Caco-2 (cell line): ENCODE data around the gene MRE11. TPM values are rescaled to one million over a fixed set of nuclear protein-coding genes. Genes with fewer than 3 reads are reported as not detected.

ENCODE experiments used
- BruUV-seq: library from RNA; stranded (reverse); fragments of 400-500 nt; replicated peaks from 2 replicates; lab custom pipeline; 2021; lab: Mats Ljungman, UMichigan
- CTCF ChIA-PET: fragments of 300-600 bp; sonication (Branson Sonifier 250); formaldehyde crosslinking; loops from one replicate; lab custom pipeline; 2022; ENCODE audit warnings: antibody characterized with exemption; lab: Charles Lee
- POLR2A ChIA-PET: fragments of 300-600 bp; sonication (Branson Sonifier 250); formaldehyde crosslinking; loops from one replicate; lab custom pipeline; 2022; ENCODE audit warnings: antibody characterized with exemption; lab: Charles Lee
- DNase-seq, 2 experiments: peaks; one replicate each; pipeline versions ENCODE4 v3.0.0 to v3.0.0-alpha.2; 2020 to 2022
- H3K27me3 ChIP-seq: replicated peaks from 2 replicates; pipeline ENCODE4 v1.6.0; 2011; ENCODE audit warnings: low read length; ENCODE audit not compliant: control insufficient read depth, insufficient read depth
- H3K36me3 ChIP-seq: 2 replicates; pipeline ENCODE4 v1.5.1; 2011; ENCODE audit warnings: low read length; ENCODE audit not compliant: control insufficient read depth, insufficient read depth
- H3K4me1 ChIP-seq: fragments of 250-450 bp; sonication (Bioruptor Pico); 2 replicates; pipeline ENCODE4 v1.5.1; 2020; ENCODE audit warnings: mild to moderate bottlenecking
- H3K4me3 ChIP-seq: 2 replicates; pipeline ENCODE4 v1.5.1; 2011; ENCODE audit warnings: low read depth, mild to moderate bottlenecking, control low read depth, low read length
- H3K9me3 ChIP-seq: fragments of 250-450 bp; sonication (Bioruptor Pico); 2 replicates; pipeline ENCODE4 v1.5.1; 2020; ENCODE audit warnings: mild to moderate bottlenecking, moderate library complexity
- H3K27ac Mint-ChIP-seq: one replicate; pipeline ENCODE4 v1.8.0; 2022; ENCODE audit warnings: mixed read lengths; ENCODE audit not compliant: unreplicated experiment
- H3K27me3 Mint-ChIP-seq: one replicate; pipeline ENCODE4 v1.8.0; 2022; ENCODE audit warnings: mixed read lengths; ENCODE audit not compliant: insufficient read depth, unreplicated experiment
- H3K36me3 Mint-ChIP-seq: one replicate; pipeline ENCODE4 v1.8.0; 2022; ENCODE audit warnings: mild to moderate bottlenecking, mixed read lengths; ENCODE audit not compliant: insufficient read depth, unreplicated experiment
- H3K4me1 Mint-ChIP-seq: one replicate; pipeline ENCODE4 v1.8.0; 2022; ENCODE audit warnings: low read depth, mixed read lengths; ENCODE audit not compliant: unreplicated experiment
- H3K4me3 Mint-ChIP-seq: one replicate; pipeline ENCODE4 v1.8.0; 2022; ENCODE audit warnings: mild to moderate bottlenecking, moderate library complexity, mixed read lengths; ENCODE audit not compliant: unreplicated experiment
- H3K9me3 Mint-ChIP-seq: one replicate; pipeline ENCODE4 v1.8.0; 2022; ENCODE audit warnings: mixed read lengths; ENCODE audit not compliant: unreplicated experiment
- intact Hi-C: fragments of 100-400 bp; cut with micrococcal nuclease; formaldehyde crosslinking; loops from one replicate; pipeline ENCODE4 v1.10.0; 2022; ENCODE audit not compliant: unreplicated experiment
- total RNA-seq: library from RNA; stranded (reverse); gene quantifications from 2 replicates; pipeline ENCODE4 v1.2.3, GENCODE V29; 2022
- TF ChIP-seq, protein P1 (sequence below), 2 experiments: fragments of 200-600 bp in 1 of 2; IDR thresholded peaks; 1 replicate in 1 of 2; 2 replicates in 1 of 2; pipeline versions ENCODE4 v1.5.1 to v1.8.0; 2011 to 2022; ENCODE audit warnings: antibody characterized with exemption in 1 of 2, control low read depth in 1 of 2, inconsistent platforms in 1 of 2, low read depth in 1 of 2, low read length in 1 of 2, mild to moderate bottlenecking in 1 of 2, moderate library complexity in 1 of 2; ENCODE audit not compliant: insufficient read depth in 1 of 2, severe bottlenecking in 1 of 2, unreplicated experiment in 1 of 2

The MRE11 gene
- total RNA-seq, 1 experiment from 2014 or later: 80.0 TPM

DNA sequence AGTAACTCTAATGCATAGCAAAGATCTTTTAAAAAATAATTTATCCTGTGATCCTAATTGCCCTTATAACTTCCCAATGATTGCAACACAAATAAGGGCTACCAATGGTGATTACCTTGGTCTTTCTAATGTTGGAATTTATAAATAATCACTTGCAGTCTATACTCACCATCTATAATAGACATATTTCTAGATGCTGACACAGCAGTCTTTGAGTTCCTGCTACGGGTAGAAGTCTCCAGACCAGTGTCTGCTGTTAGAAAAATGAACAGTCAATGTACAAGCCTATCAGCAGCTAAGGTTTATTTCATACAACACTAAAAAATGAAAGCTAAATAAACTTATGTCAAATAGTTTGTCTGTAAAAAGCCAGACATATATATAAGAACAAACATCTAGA is 48.0 kb downstream of the MRE11 start:
- H3K4me3 ChIP-seq: no peak overlapping the region
- no peaks in the 10 kb centered on the region for H3K9me3 Mint-ChIP-seq
- BruUV-seq: no TSS peak
- no peaks in the 10 kb centered on the region for H3K27me3 Mint-ChIP-seq
- no peak for DNase-seq
- H3K9me3 ChIP-seq: no peaks in the 10 kb centered on the region
- H3K36me3 Mint-ChIP-seq: peaks cover 60% of the 10 kb centered on the region
- TF ChIP-seq, protein P1, sequence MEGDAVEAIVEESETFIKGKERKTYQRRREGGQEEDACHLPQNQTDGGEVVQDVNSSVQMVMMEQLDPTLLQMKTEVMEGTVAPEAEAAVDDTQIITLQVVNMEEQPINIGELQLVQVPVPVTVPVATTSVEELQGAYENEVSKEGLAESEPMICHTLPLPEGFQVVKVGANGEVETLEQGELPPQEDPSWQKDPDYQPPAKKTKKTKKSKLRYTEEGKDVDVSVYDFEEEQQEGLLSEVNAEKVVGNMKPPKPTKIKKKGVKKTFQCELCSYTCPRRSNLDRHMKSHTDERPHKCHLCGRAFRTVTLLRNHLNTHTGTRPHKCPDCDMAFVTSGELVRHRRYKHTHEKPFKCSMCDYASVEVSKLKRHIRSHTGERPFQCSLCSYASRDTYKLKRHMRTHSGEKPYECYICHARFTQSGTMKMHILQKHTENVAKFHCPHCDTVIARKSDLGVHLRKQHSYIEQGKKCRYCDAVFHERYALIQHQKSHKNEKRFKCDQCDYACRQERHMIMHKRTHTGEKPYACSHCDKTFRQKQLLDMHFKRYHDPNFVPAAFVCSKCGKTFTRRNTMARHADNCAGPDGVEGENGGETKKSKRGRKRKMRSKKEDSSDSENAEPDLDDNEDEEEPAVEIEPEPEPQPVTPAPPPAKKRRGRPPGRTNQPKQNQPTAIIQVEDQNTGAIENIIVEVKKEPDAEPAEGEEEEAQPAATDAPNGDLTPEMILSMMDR (IDR thresholded peaks at IDR 0.05; ENCODE audit: insufficient read depth in 1 of 2, low read depth in 1 of 2, low read length in 1 of 2, severe bottlenecking in 1 of 2, unreplicated experiment in 1 of 2): no peak
- H3K4me3 Mint-ChIP-seq: no peak overlapping the region
- intact Hi-C loops: no loop called here
- H3K27ac Mint-ChIP-seq: no peak overlapping the region
- peaks cover 5% of the 10 kb centered on the region; the same call in 1 of the 2 replicates for H3K4me1 ChIP-seq
- CTCF ChIA-PET: no interaction called here
- H3K36me3 ChIP-seq: 0 out of 2 replicates have a peak, but pooled peaks cover 1% of the 10 kb centered on the region
- POLR2A ChIA-PET: no interaction called here
- no peaks in the 10 kb centered on the region for H3K4me1 Mint-ChIP-seq
- no peaks in the 10 kb centered on the region for H3K27me3 ChIP-seq

DNA sequence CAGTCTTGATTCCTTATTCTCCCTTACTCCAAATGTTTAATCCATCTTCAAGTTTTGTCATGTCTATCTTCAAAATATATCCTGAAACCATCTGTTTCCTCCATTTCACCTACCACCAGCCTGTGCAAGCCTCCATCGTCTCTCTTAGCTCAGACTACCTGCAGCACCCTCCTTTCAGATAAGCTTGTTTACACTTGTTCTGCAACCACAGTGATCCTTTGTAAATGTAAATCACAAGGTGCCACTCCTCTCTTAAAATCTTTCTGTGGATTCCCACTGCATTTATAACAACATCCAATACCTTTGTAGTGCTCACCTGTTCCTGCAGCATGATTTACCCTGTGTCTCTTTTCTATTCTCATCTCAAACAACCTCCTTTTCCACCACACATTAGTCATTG is 60.6 kb downstream of the MRE11 start:
- intact Hi-C loops: no loop called here
- no peaks in the 10 kb centered on the region for H3K9me3 ChIP-seq
- Mint-ChIP-seq H3K4me1 (peaks cover 15% of the 10 kb centered on the region), H3K9me3 (no peaks in the 10 kb centered on the region), H3K27ac (no peak overlapping the region), H3K36me3 (peaks cover 50% of the 10 kb centered on the region), H3K4me3 (no peak overlapping the region), H3K27me3 (no peaks in the 10 kb centered on the region)
- no peak for DNase-seq
- BruUV-seq: no TSS peak
- H3K27me3 ChIP-seq: no peaks in the 10 kb centered on the region
- H3K4me1 ChIP-seq: peaks cover 8% of the 10 kb centered on the region; the same call in 1 of the 2 replicates
- peaks cover 3% of the 10 kb centered on the region; the same call in 1 of the 2 replicates for H3K36me3 ChIP-seq
- H3K4me3 ChIP-seq: no peak overlapping the region
- POLR2A ChIA-PET: interaction anchor here (1.0 kb wide), 1 partner anchor 304 kb away, joined by 3 read pairs; the partner anchor contains the start of gene PANX1
- TF ChIP-seq, protein P1 (IDR thresholded peaks at IDR 0.05; ENCODE audit: insufficient read depth in 1 of 2, low read depth in 1 of 2, low read length in 1 of 2, severe bottlenecking in 1 of 2, unreplicated experiment in 1 of 2): no peak
- CTCF ChIA-PET: interaction anchor here (0.6 to 1.0 kb wide), 2 partner anchors 16 to 529 kb away, joined by 3 read pairs; no protein-coding TSS in a partner anchor

DNA sequence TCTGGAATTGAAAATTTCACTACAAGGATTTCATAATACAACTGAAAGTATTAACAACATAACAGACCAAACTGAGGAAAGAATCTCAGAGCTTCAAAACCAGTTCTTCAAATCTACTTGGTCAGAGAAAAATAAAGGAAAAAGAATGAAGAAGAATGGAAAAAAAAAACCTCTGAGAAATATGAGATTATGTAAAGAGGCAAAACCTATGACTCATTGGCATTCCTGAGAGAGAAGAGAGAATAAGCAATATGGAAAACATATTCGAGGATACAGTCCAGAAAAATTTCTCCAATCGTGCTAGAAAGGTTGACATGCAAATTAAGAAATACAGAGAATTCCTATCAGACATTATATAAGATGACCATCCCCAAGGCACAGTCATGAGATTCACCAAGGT is 69.0 kb downstream of the MRE11 start:
- TF ChIP-seq, protein P1 (IDR thresholded peaks at IDR 0.05; ENCODE audit: insufficient read depth in 1 of 2, low read depth in 1 of 2, low read length in 1 of 2, severe bottlenecking in 1 of 2, unreplicated experiment in 1 of 2): no peak
- H3K4me3 ChIP-seq: no peak overlapping the region
- POLR2A ChIA-PET: no interaction called here
- DNase-seq: no peak
- H3K9me3 ChIP-seq: no peaks in the 10 kb centered on the region
- H3K9me3 Mint-ChIP-seq: no peaks in the 10 kb centered on the region
- no TSS peak for BruUV-seq
- H3K4me1 ChIP-seq: no peaks in the 10 kb centered on the region
- CTCF ChIA-PET: no interaction called here
- peaks cover 32% of the 10 kb centered on the region for H3K36me3 Mint-ChIP-seq
- H3K27me3 ChIP-seq: no peaks in the 10 kb centered on the region
- intact Hi-C loops: no loop called here
- H3K27me3 Mint-ChIP-seq: no peaks in the 10 kb centered on the region
- H3K4me3 Mint-ChIP-seq: no peak overlapping the region
- H3K36me3 ChIP-seq: peaks cover 6% of the 10 kb centered on the region
- no peak overlapping the region for H3K27ac Mint-ChIP-seq
- H3K4me1 Mint-ChIP-seq: no peaks in the 10 kb centered on the region
